Stimulated activated CD8-positive, alpha-beta memory T cell treated with anti-CD3 and anti-CD28 coated beads, Interleukin-15, amount 100 ng/mL, for 24 hours (primary cell): ENCODE measurements around the gene PRKAR2A.
"Not testable (repeated sequence)": the region's sequence is repeated elsewhere in the genome, so short reads cannot be mapped to it uniquely, and the experiment has no call there.

Experiments used
- DNase-seq: peaks from one replicate; pipeline ENCODE4 v3.0.0-alpha.2; 2020; ENCODE audit warnings: low read depth

The PRKAR2A gene

DNA sequence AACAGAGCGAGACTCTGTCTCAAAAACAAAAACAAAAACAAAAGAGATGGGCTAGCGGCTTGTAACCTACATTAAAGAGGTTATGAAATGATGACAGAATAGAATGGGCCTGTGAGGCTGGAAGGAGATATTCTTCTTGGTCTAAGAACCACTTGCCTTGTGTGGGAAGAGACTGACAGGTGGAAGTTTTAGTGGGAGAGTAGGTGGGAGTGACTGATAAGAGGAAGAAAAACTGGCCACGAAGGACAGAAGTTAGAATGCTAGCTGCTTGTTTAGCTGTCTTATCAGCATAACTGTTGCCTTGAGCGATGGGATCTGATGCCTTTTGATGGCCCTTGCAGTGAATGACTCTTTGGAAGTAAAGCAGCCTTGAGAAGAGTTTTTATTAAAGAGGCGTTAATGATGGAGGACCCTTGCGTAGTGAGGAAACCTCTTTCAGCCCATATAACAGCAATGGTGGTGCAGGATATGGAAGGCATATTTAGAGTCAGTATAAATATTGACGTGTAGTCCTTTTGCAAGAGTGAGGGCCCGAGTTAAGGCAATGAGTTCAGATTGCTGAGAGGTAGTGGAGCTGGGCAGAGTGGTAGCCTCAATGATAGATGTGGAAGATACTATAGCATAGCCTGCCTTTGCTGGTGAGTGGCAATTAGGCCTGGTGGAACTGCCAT lies 122.4 kb downstream of the PRKAR2A start:
- DNase-seq = not testable (repeated sequence)

DNA sequence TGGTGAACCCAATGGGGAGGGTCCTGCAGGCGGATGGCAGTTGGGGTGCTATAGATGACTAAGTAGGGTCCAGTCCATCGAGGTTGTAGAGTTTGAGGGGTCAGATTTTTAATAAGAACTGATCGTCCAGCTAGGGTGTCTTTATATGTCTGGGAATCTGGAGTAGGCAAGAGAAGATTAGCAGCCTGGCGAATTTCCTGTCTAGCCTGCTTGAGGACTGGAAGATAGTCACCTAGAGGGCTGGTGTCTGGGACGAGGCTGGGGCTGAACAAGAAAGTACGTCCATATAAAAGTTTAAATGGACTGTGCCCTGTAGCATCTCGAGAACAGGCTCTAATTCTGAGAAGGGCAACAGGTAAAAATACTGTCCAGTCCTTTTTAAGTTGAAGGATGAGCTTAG lies 123.9 kb downstream of the PRKAR2A start:
- no peak for DNase-seq

DNA sequence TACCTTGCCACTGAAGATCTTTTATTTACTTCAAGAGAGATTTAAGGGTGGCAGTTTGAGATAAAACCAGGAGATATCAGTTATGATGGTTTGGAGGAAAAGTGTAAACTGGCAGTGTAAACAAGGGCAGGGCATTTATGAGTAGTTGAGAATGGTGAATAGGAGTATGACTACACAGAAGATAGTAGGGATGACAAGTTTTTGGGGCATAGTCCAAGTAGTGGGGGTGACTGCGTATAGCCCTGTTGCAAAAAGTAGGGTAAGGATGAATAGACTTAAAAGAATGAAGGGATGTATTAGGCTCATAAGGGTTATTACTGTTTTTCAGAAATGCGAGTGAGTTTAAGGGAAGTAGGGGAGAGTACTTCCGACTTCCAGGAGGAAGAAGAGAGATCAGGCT lies 124.4 kb downstream of the PRKAR2A start:
- not testable (repeated sequence) for DNase-seq

DNA sequence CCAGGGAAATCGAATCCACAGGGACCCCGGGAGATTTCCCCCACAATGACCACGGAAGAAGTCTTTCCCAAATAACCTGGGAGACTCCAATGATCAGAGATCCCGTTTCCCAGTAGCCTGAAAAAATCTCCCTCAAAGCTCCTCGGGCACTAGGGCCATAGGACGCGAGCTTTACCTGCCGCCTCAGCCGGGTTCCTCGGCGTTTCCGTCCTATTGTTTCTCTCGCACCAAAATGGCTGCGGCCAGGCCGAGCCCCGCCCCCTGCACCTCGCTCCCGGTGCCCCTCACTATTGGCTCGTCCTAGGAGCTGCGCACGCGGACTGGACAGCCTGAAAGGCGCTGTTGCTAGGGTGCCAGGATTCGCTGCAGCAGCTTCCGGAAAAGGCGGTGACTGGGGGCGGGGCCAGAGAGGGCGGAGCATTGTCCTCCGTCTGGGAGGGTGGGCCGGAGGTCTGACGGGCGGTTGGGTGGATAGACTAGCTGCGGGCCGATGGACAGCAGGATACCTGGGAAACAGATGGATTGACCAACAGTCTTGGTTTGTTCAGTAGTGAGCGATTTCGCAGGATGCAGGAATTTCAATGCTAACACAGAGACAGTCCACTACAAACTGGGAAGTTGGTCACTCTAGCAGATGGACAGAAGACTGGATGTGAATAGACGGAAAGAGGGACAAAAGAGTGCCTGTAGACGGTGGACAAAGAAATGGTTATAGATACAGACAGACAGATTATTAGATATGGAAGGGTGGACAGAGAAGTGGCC lies 130.5 kb downstream of the PRKAR2A start, which contains the start of gene IP6K2:
TSS of gene IP6K2 (minus strand) at position 240 of the 765 bp plus-strand sequence. CDS start 21,930 bp downstream, outside the sequence.
- peak; percentile 98 for DNase-seq

DNA sequence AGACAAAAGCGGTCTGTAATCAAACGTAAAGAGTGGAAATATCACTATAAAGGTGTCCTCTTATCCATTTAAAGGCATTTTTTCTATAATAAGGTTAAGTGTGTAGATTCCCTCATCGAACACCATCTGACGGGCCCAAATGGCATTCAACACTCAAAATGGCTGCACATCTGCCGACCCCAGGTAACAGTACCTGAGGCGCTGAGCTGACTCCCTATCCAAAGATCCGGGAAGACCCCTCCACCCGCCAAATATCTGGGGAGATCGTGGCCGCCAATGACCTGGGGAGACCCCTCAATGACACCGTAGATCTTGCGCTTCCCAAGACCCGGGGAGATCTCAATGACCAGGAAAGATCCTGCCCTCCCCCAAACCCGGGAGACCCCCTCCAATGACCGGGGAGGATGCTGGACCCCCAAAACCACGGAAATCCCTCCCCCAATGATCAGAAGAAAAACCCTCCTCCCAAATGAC lies 131.1 kb downstream of the PRKAR2A start:
- no peak for DNase-seq

DNA sequence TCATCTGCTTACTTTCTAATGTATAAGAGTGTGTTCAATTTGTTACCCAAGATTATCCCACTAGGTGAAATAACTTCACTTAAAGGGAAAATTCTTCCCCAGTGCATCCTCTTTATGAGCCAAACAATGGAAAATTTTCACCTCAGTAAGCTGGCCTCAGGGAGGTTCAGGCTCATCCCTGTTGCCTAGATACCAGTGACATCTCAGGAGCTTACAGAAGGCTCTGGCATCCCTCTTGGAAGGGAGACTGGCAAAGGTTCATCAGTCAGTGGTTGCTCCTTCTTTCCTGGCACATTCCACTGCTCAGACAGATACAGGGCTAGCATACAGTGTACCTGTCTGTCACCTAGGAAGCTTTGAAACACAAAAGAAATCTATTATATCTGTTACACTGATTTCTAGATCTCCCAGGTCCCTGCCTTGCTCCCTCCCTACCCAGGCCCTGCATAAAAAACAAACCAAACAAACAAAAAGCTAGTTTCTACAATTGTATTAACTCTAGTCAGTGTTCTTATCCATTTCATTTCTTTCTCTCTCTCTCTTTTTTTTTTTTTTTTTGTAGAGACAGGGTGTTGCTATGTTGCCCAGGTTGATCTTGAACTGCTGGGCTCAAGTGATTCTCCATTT lies 132.4 kb downstream of the PRKAR2A start:
- DNase-seq = no peak

DNA sequence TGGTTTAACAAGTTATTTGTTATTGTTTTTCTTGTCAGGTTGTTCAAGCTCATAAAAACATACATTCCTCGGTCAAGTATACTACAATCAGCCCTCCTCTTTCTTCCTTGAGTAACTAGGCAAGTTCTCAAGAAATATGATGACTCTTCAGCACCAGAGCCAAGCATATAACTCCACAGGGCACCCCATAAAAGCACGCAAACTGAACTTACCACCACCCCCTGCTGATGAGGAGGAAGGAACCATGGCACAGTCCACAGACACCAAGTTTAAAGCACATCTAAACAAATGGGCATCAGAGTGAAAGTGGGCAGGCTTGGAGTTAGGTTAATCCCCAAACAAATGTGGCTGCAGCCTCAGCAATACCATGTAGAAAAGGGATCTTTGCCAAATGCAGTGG lies 135.9 kb downstream of the PRKAR2A start:
- DNase-seq = no peak

DNA sequence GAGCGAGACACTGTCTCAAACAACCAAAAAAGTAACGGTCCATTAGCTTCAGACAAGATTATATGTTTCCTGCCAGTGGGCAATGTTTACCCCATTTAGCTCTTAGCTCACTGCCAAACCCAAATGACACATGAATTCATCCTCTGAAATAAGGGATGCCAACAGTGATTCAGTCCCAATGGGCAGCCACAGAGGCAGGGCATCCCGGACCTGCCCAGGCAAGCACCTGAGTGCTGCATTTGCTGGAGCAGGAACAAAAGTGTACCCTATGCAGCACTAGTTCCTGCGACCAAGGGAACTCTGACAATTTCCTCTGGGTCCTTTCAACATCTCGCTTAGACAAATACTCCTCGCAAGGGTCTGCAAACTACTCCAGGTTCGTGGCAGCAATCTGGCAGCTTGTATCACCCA lies 138.6 kb downstream of the PRKAR2A start:
- no peak for DNase-seq

DNA sequence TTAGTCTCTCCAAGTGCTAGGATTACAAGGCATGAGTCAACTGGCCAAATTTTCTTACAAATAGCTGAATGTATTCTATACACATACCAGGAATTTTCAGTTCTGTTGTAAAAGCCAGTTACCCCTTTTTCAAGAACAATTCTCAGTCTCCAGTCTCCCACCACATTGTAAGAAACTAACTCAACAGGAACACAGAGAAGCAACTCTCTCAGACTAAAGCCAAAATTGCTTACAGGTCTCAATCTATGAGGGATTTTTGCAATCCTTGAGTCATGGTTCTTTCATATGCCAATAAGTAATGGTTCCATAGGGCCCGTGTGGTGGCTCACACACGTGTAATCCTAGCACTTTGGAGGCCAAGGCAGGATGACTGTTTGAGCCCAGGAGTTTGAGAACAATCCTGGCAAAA lies 139.2 kb downstream of the PRKAR2A start:
- no peak for DNase-seq

DNA sequence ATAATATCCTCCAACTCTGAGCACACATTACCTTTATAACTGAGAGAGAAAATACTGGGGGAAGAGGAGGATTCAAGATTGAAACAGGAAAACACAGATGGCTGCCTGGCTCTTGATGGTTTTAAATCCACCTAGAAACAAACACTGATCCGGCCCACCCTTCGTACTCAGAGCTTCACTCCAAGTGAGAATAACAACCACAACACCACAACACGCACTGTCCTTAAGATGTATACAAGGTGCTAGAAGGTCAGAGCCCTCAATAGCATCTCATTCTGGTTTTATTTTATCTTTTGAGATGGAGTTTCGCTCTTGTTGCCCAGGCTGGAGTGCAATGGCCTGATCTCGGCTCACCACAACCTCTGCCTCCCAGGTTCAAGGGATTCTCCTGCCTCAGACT lies 140.5 kb downstream of the PRKAR2A start:
- no peak for DNase-seq

DNA sequence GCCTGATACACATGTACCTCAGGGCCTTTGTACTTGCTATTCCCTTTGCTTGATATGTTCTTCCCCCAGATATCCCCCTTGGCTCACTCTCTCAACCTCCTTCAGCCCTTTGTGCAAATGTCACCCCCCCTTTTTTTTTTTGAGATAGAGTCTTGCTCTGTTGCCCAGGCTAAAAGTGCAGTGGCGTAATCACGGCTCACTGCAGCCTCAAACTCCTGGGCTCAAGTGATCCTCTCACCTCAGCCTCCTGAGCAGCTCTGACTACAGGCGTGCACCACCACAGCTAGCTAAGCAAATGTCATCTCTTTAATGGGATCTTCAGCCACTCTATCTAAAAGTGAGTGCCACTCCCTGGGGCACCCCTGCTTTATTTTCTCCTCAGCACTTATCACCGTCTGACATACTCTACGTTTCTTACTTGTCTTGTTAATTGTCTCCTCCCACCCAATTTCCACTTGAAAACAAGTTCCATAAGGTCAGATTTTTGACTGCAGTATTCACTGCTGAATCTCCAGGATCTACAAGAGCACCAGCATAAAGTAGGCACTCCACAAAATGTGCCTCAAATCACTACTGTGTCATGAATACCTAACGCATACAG lies 145.3 kb downstream of the PRKAR2A start:
- no peak for DNase-seq

DNA sequence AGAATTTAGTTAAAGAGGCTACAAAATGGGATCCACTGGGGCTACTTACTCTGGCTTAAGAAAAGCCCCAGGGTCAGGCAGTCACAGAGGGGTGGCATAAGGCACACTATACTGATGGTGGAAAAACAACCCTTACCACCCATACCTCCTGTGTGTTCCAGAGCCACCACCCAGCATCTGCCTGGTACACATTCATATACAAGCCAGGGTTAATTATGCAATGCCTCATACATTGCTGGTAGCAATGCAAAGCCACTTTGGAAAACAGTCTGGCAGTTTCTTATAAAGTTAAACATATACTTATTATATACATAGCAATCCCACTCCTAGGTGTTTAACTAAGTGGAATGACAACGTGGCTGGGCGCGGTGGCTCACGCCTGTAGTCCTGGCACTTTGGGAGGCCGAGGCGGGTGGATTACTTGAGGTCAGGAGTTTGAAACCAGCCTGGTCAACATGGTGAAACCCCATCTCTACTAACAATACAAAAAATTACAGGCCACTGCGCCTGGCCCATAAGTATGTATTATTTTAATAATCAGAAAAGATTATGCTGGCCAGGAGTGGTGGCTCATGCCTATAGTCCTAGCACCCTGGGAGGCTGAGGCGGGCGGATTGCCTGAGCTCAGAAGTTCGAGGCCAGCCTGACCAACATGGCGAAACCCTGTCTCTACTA lies 146.8 kb downstream of the PRKAR2A start:
- no peak for DNase-seq

DNA sequence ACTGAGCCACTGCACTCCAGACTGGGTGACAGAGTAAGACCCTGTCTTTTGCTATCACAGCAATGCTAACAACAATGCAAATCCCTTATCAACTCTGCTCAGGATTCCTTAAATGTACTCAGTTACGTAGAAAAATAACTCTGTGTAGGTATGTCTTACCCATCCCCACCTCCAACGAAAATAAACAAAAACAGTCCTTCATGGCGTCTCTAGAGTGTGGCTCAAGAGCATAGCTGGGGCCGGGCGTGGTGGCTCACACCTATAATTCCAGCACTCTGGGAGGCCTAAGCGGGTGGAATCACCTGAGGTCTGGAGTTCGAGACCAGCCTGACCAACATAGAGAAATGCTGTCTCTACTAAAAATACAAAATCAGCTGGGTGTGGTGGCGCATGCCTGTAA lies 148.8 kb downstream of the PRKAR2A start:
- DNase-seq = no peak

DNA sequence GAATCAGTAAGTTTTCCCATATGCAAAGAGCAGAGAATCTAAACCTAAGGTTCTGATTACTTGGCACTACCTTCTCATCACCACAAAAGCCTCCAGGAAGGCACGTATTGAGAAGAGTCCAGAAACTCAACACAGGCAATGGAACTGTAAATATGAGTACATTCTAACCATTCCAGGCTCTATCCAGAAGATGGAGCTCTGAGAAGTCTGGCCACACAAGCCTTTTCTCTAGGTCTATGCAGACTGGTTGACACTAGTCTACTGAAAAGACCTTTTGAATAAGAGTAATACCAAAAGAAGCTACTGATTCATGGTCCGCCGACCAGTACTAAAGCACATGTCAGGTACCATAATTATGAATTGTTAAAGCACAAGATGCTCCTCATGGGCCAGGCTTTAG lies 149.7 kb downstream of the PRKAR2A start:
- no peak for DNase-seq

DNA sequence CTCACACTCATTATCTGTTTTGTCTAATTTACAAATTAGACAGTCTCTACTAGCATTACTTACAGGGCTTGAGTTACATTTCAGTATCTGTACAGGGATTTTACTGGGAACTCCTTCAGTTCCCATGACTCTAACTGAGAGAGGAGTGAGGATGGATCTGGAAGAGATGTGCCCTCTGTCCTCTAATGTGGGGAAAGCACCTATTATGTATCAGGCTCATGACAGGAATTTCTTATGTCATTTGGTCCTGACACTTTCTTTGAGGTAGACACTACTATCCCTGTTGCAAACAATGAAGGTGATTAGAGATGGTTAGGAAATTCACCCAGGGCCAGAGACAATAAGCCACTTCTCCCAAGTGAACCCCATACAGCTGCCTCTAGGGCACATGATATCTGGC lies 151.1 kb downstream of the PRKAR2A start:
- DNase-seq = no peak
